ENCODE data around the gene SLC31A1.

Gene SLC31A1

DNA sequence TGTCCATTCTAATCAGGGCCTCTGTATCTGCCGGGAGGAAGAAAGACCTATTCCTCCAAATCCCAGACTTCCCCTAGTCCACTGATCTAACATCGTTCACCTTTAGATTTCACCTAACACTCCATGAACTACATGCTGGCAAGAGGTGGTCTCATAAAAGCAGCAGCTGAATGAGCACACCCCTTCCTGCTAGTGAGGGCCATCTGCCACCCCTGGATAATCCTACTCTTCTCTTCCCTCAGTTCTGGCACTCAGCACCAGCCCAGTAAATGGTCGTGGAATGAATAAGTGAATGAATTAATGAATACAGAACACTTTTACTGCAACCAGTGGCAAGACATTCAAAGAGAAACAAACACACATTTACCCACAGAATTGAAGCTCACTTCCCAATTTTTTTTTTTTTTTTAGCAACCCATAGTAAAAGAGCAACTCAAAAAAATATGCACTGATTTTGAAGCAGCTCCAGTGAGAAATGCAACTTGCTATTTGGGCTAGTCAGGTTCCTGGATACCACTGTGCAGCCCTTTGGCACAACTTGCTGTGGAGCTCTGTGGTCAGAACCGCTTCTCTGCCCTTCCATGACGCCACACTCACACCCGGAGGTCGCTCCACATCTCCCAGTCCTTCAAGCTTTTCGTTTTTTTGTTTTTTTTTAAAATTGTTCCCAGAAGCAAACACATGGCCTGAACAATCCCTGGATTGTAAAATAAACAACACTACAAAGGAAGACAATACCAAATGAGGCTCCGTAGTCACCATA lies 75.6 kb downstream of the SLC31A1 start:
- Histone ChIP-seq H3K4me1 (ENCODE audit: insufficient read depth, insufficient read length) (no peaks in the 10 kb centered on the region), H3K27me3 (ENCODE audit: insufficient read depth, insufficient read length) (no peaks in the 10 kb centered on the region), H3K9me3 (ENCODE audit: insufficient read depth, low read length) (no peaks in the 10 kb centered on the region), H3K36me3 (ENCODE audit: insufficient read depth, insufficient read length, low read length) (peaks cover 22% of the 10 kb centered on the region), H3K4me3 (ENCODE audit: insufficient read length, low read depth) (no peak overlapping the region), H3K9ac (ENCODE audit: insufficient read length, low read depth) (no peak overlapping the region)
- DNase-seq (ENCODE audit: low read depth, low spot score), result no peak
- no peak for TF ChIP-seq SUZ12 (IDR thresholded peaks at IDR 0.05; ENCODE audit: extremely low read depth, insufficient read depth, insufficient read length)
- TF ChIP-seq YY1 (IDR thresholded peaks at IDR 0.05; ENCODE audit: insufficient read depth, insufficient read length), result no peak
- TF ChIP-seq ZNF274 (IDR thresholded peaks at IDR 0.05; ENCODE audit: low read depth, low read length), result no peak

DNA sequence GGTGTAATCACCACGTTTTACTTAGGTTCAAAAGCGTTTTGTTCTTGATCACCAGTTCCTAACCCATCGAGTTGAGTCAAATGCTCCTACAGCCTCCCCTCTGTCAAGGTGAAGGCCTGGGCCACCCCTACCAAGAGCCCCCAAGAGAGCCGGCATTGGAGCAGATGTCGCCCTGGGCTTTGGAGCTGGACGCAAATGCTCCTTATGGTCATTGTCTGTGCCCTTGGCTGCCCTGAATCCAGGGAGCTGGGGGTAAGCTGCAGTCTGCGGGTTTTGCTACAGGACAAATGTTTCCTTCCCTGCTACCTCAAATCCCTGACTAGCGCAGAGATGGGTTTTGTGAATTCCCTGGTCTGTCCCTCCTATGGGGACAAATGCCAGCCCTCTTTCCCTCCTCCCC lies 77.0 kb downstream of the SLC31A1 start:
- Histone ChIP-seq H3K9me3 (ENCODE audit: insufficient read depth, low read length) (no peaks in the 10 kb centered on the region), H3K4me3 (ENCODE audit: insufficient read length, low read depth) (no peak overlapping the region), H3K9ac (ENCODE audit: insufficient read length, low read depth) (no peak overlapping the region), H3K36me3 (ENCODE audit: insufficient read depth, insufficient read length, low read length) (peaks cover 9% of the 10 kb centered on the region), H3K27me3 (ENCODE audit: insufficient read depth, insufficient read length) (no peaks in the 10 kb centered on the region), H3K4me1 (ENCODE audit: insufficient read depth, insufficient read length) (peaks cover 6% of the 10 kb centered on the region)
- DNase-seq (ENCODE audit: low read depth, low spot score), result no peak
- no peak for TF ChIP-seq ZNF274 (IDR thresholded peaks at IDR 0.05; ENCODE audit: low read depth, low read length)
- no peak for TF ChIP-seq SUZ12 (IDR thresholded peaks at IDR 0.05; ENCODE audit: extremely low read depth, insufficient read depth, insufficient read length)
- no peak for TF ChIP-seq YY1 (IDR thresholded peaks at IDR 0.05; ENCODE audit: insufficient read depth, insufficient read length)

- no peak for TF ChIP-seq ZNF274 (IDR thresholded peaks at IDR 0.05; ENCODE audit: low read depth, low read length)
- no peak for TF ChIP-seq YY1 (IDR thresholded peaks at IDR 0.05; ENCODE audit: insufficient read depth, insufficient read length)
- TF ChIP-seq SUZ12 (IDR thresholded peaks at IDR 0.05; ENCODE audit: extremely low read depth, insufficient read depth, insufficient read length), result no peak
- Histone ChIP-seq H3K9me3 (ENCODE audit: insufficient read depth, low read length) (no peaks in the 10 kb centered on the region), H3K4me3 (ENCODE audit: insufficient read length, low read depth) (no peak overlapping the region), H3K36me3 (ENCODE audit: insufficient read depth, insufficient read length, low read length) (peaks cover 1% of the 10 kb centered on the region), H3K9ac (ENCODE audit: insufficient read length, low read depth) (no peak overlapping the region), H3K4me1 (ENCODE audit: insufficient read depth, insufficient read length) (peaks cover 6% of the 10 kb centered on the region), H3K27me3 (ENCODE audit: insufficient read depth, insufficient read length) (no peaks in the 10 kb centered on the region)
- DNase-seq (ENCODE audit: low read depth, low spot score), result no peak
Observed at GRCh38 chr9:113298924-113299770, 77.8 kb downstream of the SLC31A1 start.

DNA sequence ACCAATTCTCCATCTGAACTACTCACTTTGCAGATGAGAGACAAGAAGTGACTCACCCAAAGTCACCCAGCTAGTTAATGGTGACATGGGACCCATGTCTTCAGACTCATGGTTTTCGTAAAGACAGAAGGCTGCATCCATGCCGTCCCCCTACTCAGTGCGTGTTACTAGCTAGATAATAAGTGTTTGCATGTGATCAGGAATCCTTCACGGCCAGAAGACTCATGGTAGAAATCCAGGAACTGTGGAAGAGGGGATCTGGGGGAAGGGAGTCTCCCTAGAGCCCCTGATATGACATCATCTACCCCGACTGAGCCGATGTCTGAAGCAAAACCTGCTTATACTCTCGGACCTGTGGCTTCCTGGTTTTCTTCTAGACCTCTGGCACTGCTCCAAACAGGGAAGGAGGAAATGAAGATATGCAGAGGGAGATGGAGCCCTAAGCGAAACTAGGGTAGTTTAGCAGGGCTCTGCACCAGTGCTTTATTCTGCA lies 78.5 kb downstream of the SLC31A1 start:
- Histone ChIP-seq H3K4me1 (ENCODE audit: insufficient read depth, insufficient read length) (peaks cover 6% of the 10 kb centered on the region), H3K27me3 (ENCODE audit: insufficient read depth, insufficient read length) (no peaks in the 10 kb centered on the region), H3K36me3 (ENCODE audit: insufficient read depth, insufficient read length, low read length) (no peaks in the 10 kb centered on the region), H3K4me3 (ENCODE audit: insufficient read length, low read depth) (no peak overlapping the region), H3K9me3 (ENCODE audit: insufficient read depth, low read length) (no peaks in the 10 kb centered on the region), H3K9ac (ENCODE audit: insufficient read length, low read depth) (no peak overlapping the region)
- TF ChIP-seq SUZ12 (IDR thresholded peaks at IDR 0.05; ENCODE audit: extremely low read depth, insufficient read depth, insufficient read length) (no peak), ZNF274 (IDR thresholded peaks at IDR 0.05; ENCODE audit: low read depth, low read length) (no peak), YY1 (IDR thresholded peaks at IDR 0.05; ENCODE audit: insufficient read depth, insufficient read length) (no peak)
- no peak for DNase-seq (ENCODE audit: low read depth, low spot score)

DNA sequence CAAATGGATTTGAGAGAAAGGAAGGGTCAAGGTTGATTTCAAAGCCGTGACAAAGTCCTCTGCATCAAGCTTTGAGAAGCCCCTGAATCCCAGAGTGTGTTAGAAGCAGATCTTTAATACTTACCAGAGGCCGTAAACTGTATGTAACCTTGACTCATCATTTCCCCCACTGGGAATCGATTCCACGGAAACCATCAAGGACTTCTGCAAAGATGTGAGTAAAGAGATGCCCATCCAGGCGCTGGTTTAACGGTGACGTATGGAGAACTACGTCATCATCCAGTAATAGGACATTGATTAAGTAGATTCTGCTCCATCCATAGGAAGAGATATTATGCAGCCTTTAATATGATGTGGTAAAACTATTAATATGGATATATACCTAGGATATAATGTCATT lies 80.2 kb downstream of the SLC31A1 start:
- TF ChIP-seq SUZ12 (IDR thresholded peaks at IDR 0.05; ENCODE audit: extremely low read depth, insufficient read depth, insufficient read length), result no peak
- no peak for TF ChIP-seq YY1 (IDR thresholded peaks at IDR 0.05; ENCODE audit: insufficient read depth, insufficient read length)
- H3K4me1 ChIP-seq (ENCODE audit: insufficient read depth, insufficient read length), result peaks cover 6% of the 10 kb centered on the region
- H3K27me3 ChIP-seq (ENCODE audit: insufficient read depth, insufficient read length), result no peaks in the 10 kb centered on the region
- H3K36me3 ChIP-seq (ENCODE audit: insufficient read depth, insufficient read length, low read length), result no peaks in the 10 kb centered on the region
- no peak overlapping the region for H3K4me3 ChIP-seq (ENCODE audit: insufficient read length, low read depth)
- no peak for DNase-seq (ENCODE audit: low read depth, low spot score)
- no peak overlapping the region for H3K9ac ChIP-seq (ENCODE audit: insufficient read length, low read depth)
- H3K9me3 ChIP-seq (ENCODE audit: insufficient read depth, low read length), result no peaks in the 10 kb centered on the region

DNA sequence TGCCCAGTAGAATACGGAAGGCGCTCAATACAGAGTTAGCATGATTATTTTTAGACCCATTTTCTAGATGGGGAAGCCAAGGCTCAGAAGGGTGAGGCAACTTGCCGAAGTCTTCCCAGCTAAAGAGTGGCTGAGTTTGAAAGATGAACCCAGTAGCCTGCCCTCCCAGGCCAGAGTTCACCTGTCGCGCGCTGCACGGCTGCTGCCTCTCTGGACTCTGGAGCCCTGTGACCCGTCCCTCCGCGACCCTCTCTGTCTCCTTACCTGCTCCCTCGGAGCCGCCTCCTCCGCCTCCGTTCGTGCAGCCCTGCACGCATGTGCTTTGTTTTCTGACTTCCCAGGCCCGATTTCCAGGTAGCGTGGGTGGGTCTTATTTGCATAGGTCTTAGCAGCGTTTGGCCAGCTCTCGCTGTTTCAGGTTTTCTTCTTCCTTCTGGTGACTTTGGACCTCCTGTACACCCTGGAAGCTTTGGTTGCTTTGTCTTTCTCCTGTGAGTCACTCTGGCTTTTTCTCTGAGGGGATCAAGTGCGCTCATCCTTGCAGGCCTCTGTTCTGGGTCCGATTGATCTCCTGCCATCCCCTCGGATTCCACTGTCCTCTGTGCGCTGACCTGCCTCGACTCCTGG lies 81.6 kb downstream of the SLC31A1 start, which contains the start of gene RNF183:
TSS of gene RNF183 (minus strand) at position 585 of the 627 bp plus-strand sequence. CDS start 5,192 bp downstream, outside the sequence.
- Histone ChIP-seq H3K9ac (ENCODE audit: insufficient read length, low read depth) (no peak within 1 kb of the TSS), H3K4me1 (ENCODE audit: insufficient read depth, insufficient read length) (peaks cover 9% of the 10 kb centered on the region), H3K4me3 (ENCODE audit: insufficient read length, low read depth) (no peak within 1 kb of the TSS), H3K27me3 (ENCODE audit: insufficient read depth, insufficient read length) (no peaks in the 10 kb centered on the region), H3K9me3 (ENCODE audit: insufficient read depth, low read length) (no peaks in the 10 kb centered on the region), H3K36me3 (ENCODE audit: insufficient read depth, insufficient read length, low read length) (no peaks in the 10 kb centered on the region)
- TF ChIP-seq ZNF274 (IDR thresholded peaks at IDR 0.05; ENCODE audit: low read depth, low read length) (no peak), YY1 (IDR thresholded peaks at IDR 0.05; ENCODE audit: insufficient read depth, insufficient read length) (no peak), SUZ12 (IDR thresholded peaks at IDR 0.05; ENCODE audit: extremely low read depth, insufficient read depth, insufficient read length) (no peak)
- DNase-seq (ENCODE audit: low read depth, low spot score), result no peak

All from NT2/D1 (cell line).